HCT116 (cell line): Measurements from ENCODE around the gene ABLIM1. TPM values are rescaled to one million over a fixed set of nuclear protein-coding genes. Genes with fewer than 3 reads are reported as not detected.

Source experiments
- ATAC-seq: fragments of 200-7000 bp; cut with Tn5 transposase; 2 replicates; pipeline ENCODE4 v1.9.1; 2020; ENCODE audit warnings: mild to moderate bottlenecking, moderate library complexity
- BruUV-seq: library from RNA; stranded (reverse); fragments of 400-500 nt; replicated peaks from 2 replicates; lab custom pipeline; 2021; lab: Mats Ljungman, UMichigan
- CTCF ChIA-PET: fragments of 300-600 bp; sonication (Branson Sonifier 250); formaldehyde crosslinking; loops from one replicate; lab custom pipeline; 2021; ENCODE audit warnings: antibody characterized with exemption; lab: Charles Lee
- POLR2A ChIA-PET: fragments of 300-600, 350-600 bp; sonication (Branson Sonifier 250); formaldehyde crosslinking; loops from one replicate; lab custom pipeline; 2021; ENCODE audit warnings: antibody characterized with exemption; lab: Charles Lee
- RAD21 ChIA-PET, 2 experiments: fragments of 300-600 bp; sonication (Branson Sonifier 250); formaldehyde crosslinking; loops; one replicate each; lab custom pipeline; 2023; ENCODE audit warnings: low total read pairs in 2 of 2; ENCODE audit not compliant: uncharacterized antibody in 2 of 2, unreplicated experiment in 2 of 2, low non-redundant PET in 1 of 2; lab: Charles Lee
- DNase-seq: peaks from one replicate; pipeline ENCODE4 v3.0.0-alpha.2; 2010; ENCODE audit warnings: low read depth, low spot score
- H2AFZ ChIP-seq: fragments of 200-600 bp; shearing (Covaris generic), sonication (generic); 2 replicates; pipeline ENCODE4 v1.6.1; 2017; ENCODE audit warnings: low read depth, mixed run types, mixed read lengths, antibody characterized with exemption, low read length; ENCODE audit not compliant: poor library complexity, severe bottlenecking
- H3K27ac ChIP-seq: 2 replicates; pipeline ENCODE4 v1.5.1; 2012; ENCODE audit warnings: low read depth, low read length
- H3K27me3 ChIP-seq: fragments of 200-600 bp; sonication (generic); 2 replicates; pipeline ENCODE4 v1.6.1; 2016; ENCODE audit warnings: mixed run types, low read length, mixed read lengths; ENCODE audit not compliant: insufficient read depth
- H3K36me3 ChIP-seq, 2 experiments: fragments of 200-500 bp in 1 of 2; fragments of 200-600 bp in 1 of 2; sonication (Bioruptor generic) in 1 of 2; sonication (generic) in 1 of 2; 2 replicates each; pipeline versions ENCODE4 v1.5.1 to v1.6.1; 2014 to 2016; ENCODE audit warnings: low read length in 2 of 2, inconsistent platforms in 1 of 2, mixed read lengths in 1 of 2, mixed run types in 1 of 2; ENCODE audit not compliant: insufficient read depth in 2 of 2, control insufficient read depth in 1 of 2
- H3K4me1 ChIP-seq, 2 experiments: fragments of 200-600 bp in 1 of 2; sonication (generic) in 1 of 2; 2 replicates each; pipeline versions ENCODE4 v1.5.1 to v1.6.1; 2012 to 2017; ENCODE audit warnings: low read length in 2 of 2, inconsistent platforms in 1 of 2, mild to moderate bottlenecking in 1 of 2, mixed read lengths in 1 of 2, mixed run types in 1 of 2, moderate library complexity in 1 of 2; ENCODE audit not compliant: insufficient read depth in 2 of 2, control insufficient read depth in 1 of 2
- H3K4me2 ChIP-seq: fragments of 200-600 bp; sonication (generic); 2 replicates; pipeline ENCODE4 v1.6.1; 2017; ENCODE audit warnings: mixed run types, low read length, mixed read lengths
- H3K4me3 ChIP-seq, 2 experiments: fragments of 200-600 bp in 1 of 2; sonication (generic) in 1 of 2; replicated peaks in 1 of 2; 2 replicates each; pipeline ENCODE4 v1.5.1; 2011 to 2016; ENCODE audit warnings: low read length in 2 of 2, control low read depth in 1 of 2, low read depth in 1 of 2, mild to moderate bottlenecking in 1 of 2, mixed read lengths in 1 of 2, mixed run types in 1 of 2
- H3K79me2 ChIP-seq: fragments of 200-600 bp; sonication (generic); 2 replicates; pipeline ENCODE4 v1.6.1; 2017; ENCODE audit warnings: mild to moderate bottlenecking, mixed run types, low read length, moderate library complexity, mixed read lengths; ENCODE audit not compliant: insufficient read depth
- H3K9ac ChIP-seq: fragments of 200-600 bp; sonication (generic); 2 replicates; pipeline ENCODE4 v1.6.1; 2016; ENCODE audit warnings: low read length, mixed read lengths
- H3K9me2 ChIP-seq: fragments of 200-600 bp; sonication (generic), shearing (Covaris generic); 2 replicates; pipeline ENCODE4 v1.6.1; 2017; ENCODE audit warnings: mixed run types, mild to moderate bottlenecking, moderate library complexity; ENCODE audit not compliant: insufficient read depth
- H3K9me3 ChIP-seq, 2 experiments: fragments of 200-500 bp in 1 of 2; fragments of 200-600 bp in 1 of 2; sonication (Bioruptor generic) in 1 of 2; sonication (generic) in 1 of 2; 2 replicates each; pipeline ENCODE4 v1.6.1; 2014 to 2017; ENCODE audit warnings: low read length in 2 of 2, mixed read lengths in 2 of 2, inconsistent platforms in 1 of 2, low read depth in 1 of 2, mild to moderate bottlenecking in 1 of 2, mixed run types in 1 of 2, moderate library complexity in 1 of 2; ENCODE audit not compliant: control insufficient read depth in 1 of 2, insufficient read depth in 1 of 2
- H4K20me1 ChIP-seq: fragments of 200-600 bp; sonication (generic), shearing (Covaris generic); 2 replicates; pipeline ENCODE4 v1.6.1; 2017; ENCODE audit warnings: mixed run types, mild to moderate bottlenecking, moderate library complexity; ENCODE audit not compliant: insufficient read depth
- ATF3 ChIP-seq: IDR thresholded peaks from 2 replicates; pipeline ENCODE4 v1.6.1; 2012
- EZH2phosphoT487 ChIP-seq: fragments of 200-600 bp; IDR thresholded peaks from 2 replicates; pipeline ENCODE4 v1.6.1; 2018; ENCODE audit warnings: antibody characterized with exemption, borderline replicate concordance
- FOSL1 ChIP-seq: IDR thresholded peaks from 2 replicates; pipeline ENCODE4 v1.6.1; 2012; ENCODE audit warnings: low read depth
- MAX ChIP-seq: IDR thresholded peaks from 2 replicates; pipeline ENCODE4 v1.6.1; 2012
- POLR2A ChIP-seq: IDR thresholded peaks from 2 replicates; pipeline ENCODE4 v1.7.0; 2011; ENCODE audit warnings: borderline replicate concordance; ENCODE audit not compliant: insufficient read depth, insufficient read length; ENCODE audit errors: extremely low read depth
- POLR2AphosphoS5 ChIP-seq: IDR thresholded peaks from 2 replicates; pipeline ENCODE4 v1.6.1; 2011; ENCODE audit warnings: mild to moderate bottlenecking, low read depth, low read length, moderate library complexity
- RAD21 ChIP-seq: IDR thresholded peaks from 2 replicates; pipeline ENCODE4 v1.6.1; 2012; ENCODE audit warnings: low read depth, mild to moderate bottlenecking
- REST ChIP-seq: IDR thresholded peaks from 2 replicates; pipeline ENCODE4 v1.6.1; 2012; ENCODE audit warnings: low read depth
- SIN3A ChIP-seq: IDR thresholded peaks from 2 replicates; pipeline ENCODE4 v1.6.1; 2012; ENCODE audit warnings: low read depth
- SP1 ChIP-seq: IDR thresholded peaks from 2 replicates; pipeline ENCODE4 v1.6.1; 2012; ENCODE audit warnings: low read depth
- SRF ChIP-seq: IDR thresholded peaks from 2 replicates; pipeline ENCODE4 v1.6.1; 2012; ENCODE audit warnings: low read depth
- ZFX ChIP-seq: fragments of 450-650 bp; IDR thresholded peaks from 2 replicates; pipeline ENCODE4 v1.6.1; 2017
- intact Hi-C: fragments of 100-400 bp; cut with micrococcal nuclease; formaldehyde crosslinking; loops from 2 replicates; pipeline ENCODE4 v1.10.0; 2022
- total RNA-seq: library from RNA; stranded (reverse); gene quantifications from one replicate; pipeline ENCODE4 v1.2.1, GENCODE V29; 2021; ENCODE audit not compliant: unreplicated experiment

Gene ABLIM1
- total RNA-seq, 1 experiment from 2014 or later, result 96.2 TPM

GRCh38 chr10:114652402-114653368 lies 5.4 kb downstream of the ABLIM1 start:
- no TSS peak for BruUV-seq
- ChIA-PET CTCF (no interaction called here), POLR2A (interaction anchor here (0.5 kb wide), 1 partner anchor 30 kb away, joined by 3 read pairs; no protein-coding TSS in a partner anchor), RAD21 (no interaction called here)
- intact Hi-C loops, result no loop called here
- Histone ChIP-seq H3K4me1 (peaks cover 8 to 10% of the 10 kb centered on the region in 2 experiments; a peak in 3 of 4 replicates), H3K4me2 (no peak overlapping the region), H3K79me2 (no peaks in the 10 kb centered on the region), H2AFZ (no peak overlapping the region), H3K9me3 (no peaks in the 10 kb centered on the region), H4K20me1 (no peaks in the 10 kb centered on the region), H3K36me3 (no peaks in the 10 kb centered on the region), H3K27me3 (no peaks in the 10 kb centered on the region), H3K4me3 (no peak overlapping the region), H3K9me2 (no peaks in the 10 kb centered on the region), H3K9ac (no peak overlapping the region), H3K27ac (no peak overlapping the region)
- no peak for DNase-seq
- no peak for TF ChIP-seq ZFX
- no peak for TF ChIP-seq SIN3A
- no peak for TF ChIP-seq POLR2A
- no peak for TF ChIP-seq REST
- TF ChIP-seq RAD21, result no peak
- no peak for TF ChIP-seq MAX
- TF ChIP-seq FOSL1, result no peak
- no peak for TF ChIP-seq POLR2AphosphoS5
- TF ChIP-seq EZH2phosphoT487, result no peak
- no peak for TF ChIP-seq SRF
- no peak for TF ChIP-seq ATF3
- TF ChIP-seq SP1, result no peak
- ATAC-seq, result no peak
